Astrocyte of the cerebellum (primary cell): ENCODE data around the gene MYH4.

ENCODE experiments used
- DNase-seq: peaks from one replicate; pipeline ENCODE4 v3.0.0-alpha.2; 2011; ENCODE audit warnings: low read depth
- H3K4me3 ChIP-seq: 2 replicates; pipeline ENCODE4 v1.5.1; 2011; ENCODE audit warnings: mild to moderate bottlenecking, low read depth, low read length, moderate library complexity
- CTCF ChIP-seq: IDR thresholded peaks from 2 replicates; pipeline ENCODE4 v1.5.1; 2012; ENCODE audit warnings: low read length, low read depth, moderate library complexity, mild to moderate bottlenecking; ENCODE audit errors: missing control alignments
- in situ Hi-C: cut with HindIII; loops from 2 replicates; pipeline ENCODE4 v1.10.0; 2017; ENCODE audit warnings: low sequenced_read_pairs

The MYH4 gene

DNA sequence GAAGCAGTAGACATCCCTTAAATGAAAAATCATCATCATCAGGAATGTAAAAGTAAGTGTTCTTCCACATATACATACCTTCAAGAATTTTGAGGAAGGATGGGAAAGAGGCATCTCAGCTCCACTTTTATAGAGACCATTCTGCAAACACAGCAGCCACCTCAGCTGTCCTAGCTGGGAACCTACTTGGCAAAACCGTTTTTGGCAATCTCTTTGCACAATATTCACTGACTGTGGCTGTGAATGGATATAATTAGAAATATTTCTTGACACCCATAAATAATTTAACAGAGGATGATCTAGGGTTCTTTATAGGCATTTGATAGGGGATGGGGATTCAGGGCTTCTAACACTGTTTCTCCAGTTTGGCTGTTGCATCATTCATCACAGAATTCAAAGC is at the start of gene MYH4:
Gene MYH4, minus strand, starts transcription at position 101 of the 400 bp plus-strand sequence. CDS start 2,814 bp downstream, outside the sequence.
- in situ Hi-C loops = no loop called here
- H3K4me3 ChIP-seq = no peak within 1 kb of the TSS
- no peak for DNase-seq
- no peak for TF ChIP-seq CTCF

DNA sequence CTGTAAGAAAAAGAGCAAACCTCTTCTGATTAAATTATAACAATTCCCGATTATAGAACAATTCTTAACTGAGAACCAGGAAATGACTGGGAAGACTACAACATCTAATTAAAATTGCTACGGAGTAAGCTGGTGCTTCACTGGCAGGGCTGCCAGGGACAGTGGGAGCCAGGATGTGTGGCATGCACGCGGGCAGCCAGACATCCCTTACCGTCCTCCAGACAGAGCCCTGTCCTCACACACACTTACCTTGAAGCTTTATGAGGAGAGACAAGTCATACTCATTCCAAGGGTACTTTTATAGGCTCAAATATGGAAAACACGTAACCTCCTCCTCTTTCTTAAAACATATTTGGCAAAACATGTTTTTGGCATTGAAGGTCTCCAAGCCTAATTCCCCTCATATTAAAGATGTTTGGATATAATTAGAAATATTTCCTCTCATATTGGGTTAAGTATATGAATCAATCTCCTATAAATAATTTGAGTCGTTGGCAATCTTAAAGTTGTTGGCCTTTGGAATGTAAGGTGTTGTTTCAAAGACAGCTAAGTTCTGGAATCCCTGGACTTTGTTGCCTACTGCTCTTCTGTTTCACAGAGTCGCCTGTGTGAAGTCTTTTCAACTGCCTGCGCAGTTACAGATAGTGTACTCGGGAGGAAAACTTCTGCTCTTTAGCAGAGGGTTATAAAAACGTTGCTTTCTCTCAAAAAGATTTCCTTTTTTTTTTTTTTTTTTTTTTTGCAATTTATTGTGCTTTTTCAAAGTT is 49.1 kb upstream of the MYH4 start, which contains the start of gene MYH1:
Gene MYH1, minus strand, starts transcription at position 272 of the 767 bp plus-strand sequence. CDS start 1,900 bp downstream, outside the sequence.
- in situ Hi-C loops = no loop called here
- TF ChIP-seq CTCF = no peak
- DNase-seq = no peak
- H3K4me3 ChIP-seq = no peak within 1 kb of the TSS

- H3K4me3 ChIP-seq = no peak overlapping the region
- DNase-seq = no peak
- in situ Hi-C loops = no loop called here
- no peak for TF ChIP-seq CTCF
Measured at GRCh38 chr17:10516638-10517037, 47.3 kb upstream of the MYH4 start.

- TF ChIP-seq CTCF = no peak
- no peak for DNase-seq
- in situ Hi-C loops = no loop called here
Measured at GRCh38 chr17:10516065-10516464, 46.7 kb upstream of the MYH4 start.

GRCh38 chr17:10513299-10514067 is 44.1 kb upstream of the MYH4 start:
- TF ChIP-seq CTCF = no peak
- peak; percentile 6 for DNase-seq
- in situ Hi-C loops = no loop called here
- no peak overlapping the region for H3K4me3 ChIP-seq

More at GRCh38 chr17:10516065-10516464, 46.7 kb upstream of the MYH4 start:
- H3K4me3 ChIP-seq = no peak overlapping the region

GRCh38 chr17:10512856-10513255 is 43.5 kb upstream of the MYH4 start:
- no peak overlapping the region for H3K4me3 ChIP-seq
- in situ Hi-C loops = no loop called here
- no peak for DNase-seq
- no peak for TF ChIP-seq CTCF
